ENCODE results near the gene SYMPK. TPM values are rescaled to one million over a fixed set of nuclear protein-coding genes. Genes with fewer than 3 reads are reported as not detected.

The SYMPK gene
- total RNA-seq, 1 donor from 2014 or later = 103 TPM

DNA sequence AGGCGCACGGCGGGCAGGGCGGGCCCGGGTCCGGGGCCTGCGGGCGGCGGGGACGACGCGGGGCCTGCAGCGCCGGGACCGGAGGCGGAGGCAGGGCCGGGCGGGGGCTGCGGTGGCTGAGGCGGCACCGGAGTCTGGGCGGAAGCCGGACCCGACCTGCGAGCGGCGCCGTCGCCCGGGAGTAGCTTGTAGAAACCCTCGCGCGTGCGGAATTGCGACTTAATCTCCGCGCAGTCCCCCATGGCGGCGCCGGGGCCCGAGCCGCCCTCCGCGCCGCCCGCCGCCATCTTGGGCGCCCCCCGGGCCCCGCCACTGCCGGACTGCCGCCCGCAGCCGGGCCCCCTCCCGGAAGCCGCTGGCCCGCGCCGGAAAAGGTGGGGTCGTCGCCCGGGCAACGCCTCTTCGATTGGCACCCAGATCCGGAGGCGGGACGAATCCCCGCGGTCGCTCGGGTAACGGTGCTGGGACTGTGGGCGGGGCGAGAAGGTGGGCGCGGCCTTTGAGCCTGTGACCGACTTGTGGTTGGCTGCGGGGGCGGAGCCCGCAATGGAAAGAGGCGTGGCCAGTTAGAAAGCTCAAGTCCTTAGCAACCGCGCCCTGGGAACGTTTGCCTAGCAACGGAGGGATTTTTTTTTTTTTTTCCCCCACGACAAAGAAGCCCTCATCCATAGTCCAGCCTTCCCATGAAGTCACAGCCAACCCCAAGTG is 70.3 kb downstream of the SYMPK start, which contains the start of gene DMWD:
TSS of gene DMWD (minus strand) at position 376 of the 708 bp plus-strand sequence. CDS start at position 287, 89 bp downstream.
- H3K9me3 ChIP-seq = no peaks in the 10 kb centered on the region
- no peaks in the 10 kb centered on the region for H3K27me3 ChIP-seq
- H3K4me1 ChIP-seq = peaks cover 0 to 10% of the 10 kb centered on the region in 2 donors
- TF ChIP-seq, protein P1, sequence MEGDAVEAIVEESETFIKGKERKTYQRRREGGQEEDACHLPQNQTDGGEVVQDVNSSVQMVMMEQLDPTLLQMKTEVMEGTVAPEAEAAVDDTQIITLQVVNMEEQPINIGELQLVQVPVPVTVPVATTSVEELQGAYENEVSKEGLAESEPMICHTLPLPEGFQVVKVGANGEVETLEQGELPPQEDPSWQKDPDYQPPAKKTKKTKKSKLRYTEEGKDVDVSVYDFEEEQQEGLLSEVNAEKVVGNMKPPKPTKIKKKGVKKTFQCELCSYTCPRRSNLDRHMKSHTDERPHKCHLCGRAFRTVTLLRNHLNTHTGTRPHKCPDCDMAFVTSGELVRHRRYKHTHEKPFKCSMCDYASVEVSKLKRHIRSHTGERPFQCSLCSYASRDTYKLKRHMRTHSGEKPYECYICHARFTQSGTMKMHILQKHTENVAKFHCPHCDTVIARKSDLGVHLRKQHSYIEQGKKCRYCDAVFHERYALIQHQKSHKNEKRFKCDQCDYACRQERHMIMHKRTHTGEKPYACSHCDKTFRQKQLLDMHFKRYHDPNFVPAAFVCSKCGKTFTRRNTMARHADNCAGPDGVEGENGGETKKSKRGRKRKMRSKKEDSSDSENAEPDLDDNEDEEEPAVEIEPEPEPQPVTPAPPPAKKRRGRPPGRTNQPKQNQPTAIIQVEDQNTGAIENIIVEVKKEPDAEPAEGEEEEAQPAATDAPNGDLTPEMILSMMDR (IDR thresholded peaks at IDR 0.05) = no peak
- DNase-seq (ENCODE audit: low spot score in 2 of 2) = peak; percentile 95 to 100
- peak within 1 kb of the TSS; percentile 60 to 74 for H3K27ac ChIP-seq
- H3K36me3 ChIP-seq = peaks cover 19 to 29% of the 10 kb centered on the region in 2 donors
- intact Hi-C loops (cut with DNase I) = loop anchor here (1.0 kb wide), 2 partner anchors 8 to 22 kb away; no protein-coding TSS in a partner anchor
- peak within 1 kb of the TSS; percentile 68 to 87 for H3K4me3 ChIP-seq

DNA sequence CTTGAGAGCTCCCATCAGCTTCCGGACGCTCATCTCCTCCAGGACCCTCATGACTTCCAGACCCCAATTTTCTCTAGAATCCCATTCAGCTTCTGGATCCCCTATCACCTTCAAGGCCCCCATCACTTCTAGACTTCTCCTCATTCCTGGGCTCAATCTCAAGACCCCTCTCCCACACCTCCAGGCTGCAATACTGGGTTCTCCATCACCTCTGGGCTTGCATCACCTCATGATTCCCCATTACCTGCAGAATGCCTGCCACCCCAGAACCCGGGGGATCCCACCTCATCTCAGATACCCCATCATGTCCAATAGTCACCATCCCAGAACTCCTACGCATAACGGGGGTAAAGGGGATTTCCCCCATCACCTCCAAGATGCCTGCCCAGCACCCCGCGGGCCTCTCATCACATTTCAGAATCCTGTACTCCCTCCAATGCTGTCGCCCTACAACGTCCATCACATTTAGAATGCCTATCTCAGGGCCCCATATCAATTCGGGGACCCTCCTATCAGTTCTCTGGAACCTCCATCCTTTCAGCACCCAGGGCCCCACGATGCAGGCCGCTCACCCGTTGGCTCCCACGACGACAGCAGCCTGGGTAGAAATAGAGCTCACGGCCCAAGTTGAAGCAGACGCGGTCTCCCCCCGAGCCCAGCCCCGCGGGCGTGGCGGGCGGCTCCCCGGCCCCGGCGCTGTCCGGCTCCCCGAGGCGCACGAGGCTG is 71.0 kb downstream of the SYMPK start:
- peaks cover 24 to 37% of the 10 kb centered on the region in 2 donors for H3K36me3 ChIP-seq
- intact Hi-C loops (cut with DNase I) = loop anchor here (1.0 kb wide), 2 partner anchors 8 to 22 kb away; no protein-coding TSS in a partner anchor
- TF ChIP-seq, protein P1 (IDR thresholded peaks at IDR 0.05) = no peak
- peaks cover 0 to 10% of the 10 kb centered on the region in 2 donors for H3K4me1 ChIP-seq
- no peaks in the 10 kb centered on the region for H3K27me3 ChIP-seq
- H3K4me3 ChIP-seq = peak overlapping the region; percentile 68 to 87
- H3K27ac ChIP-seq = peak overlapping the region; percentile 12 to 60
- no peak for DNase-seq (ENCODE audit: low spot score in 2 of 2)
- H3K9me3 ChIP-seq = no peaks in the 10 kb centered on the region

DNA sequence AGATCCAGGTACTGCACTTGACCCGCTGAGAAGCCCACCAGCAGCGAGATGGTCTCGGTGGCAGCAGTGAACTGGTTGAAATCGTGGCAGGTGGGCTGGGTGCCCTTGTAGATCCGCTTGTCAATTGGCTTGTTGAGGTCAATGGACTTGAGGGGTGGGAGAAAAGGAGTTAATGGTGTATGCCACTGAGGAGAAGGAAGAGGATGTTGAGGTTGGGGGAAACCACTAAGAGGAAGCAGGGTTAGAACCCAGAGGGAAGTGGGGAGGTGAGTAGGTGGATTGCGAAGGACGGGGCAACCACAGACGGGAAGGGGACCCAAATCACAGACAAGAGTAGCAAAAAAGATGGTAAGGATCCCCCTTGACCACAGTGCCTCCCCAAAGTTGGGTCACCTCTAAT is 72.0 kb downstream of the SYMPK start:
- H3K27ac ChIP-seq = peak overlapping the region in 1 of 2 donors; percentile 12
- H3K4me1 ChIP-seq = peaks cover 0 to 10% of the 10 kb centered on the region in 2 donors
- H3K36me3 ChIP-seq = peaks cover 33 to 46% of the 10 kb centered on the region in 2 donors
- H3K9me3 ChIP-seq = no peaks in the 10 kb centered on the region
- TF ChIP-seq, protein P1 (IDR thresholded peaks at IDR 0.05) = no peak
- intact Hi-C loops (cut with DNase I) = no loop called here
- DNase-seq (ENCODE audit: low spot score in 2 of 2) = no peak
- peak overlapping the region in 1 of 2 donors; percentile 87 for H3K4me3 ChIP-seq
- H3K27me3 ChIP-seq = no peaks in the 10 kb centered on the region

DNA sequence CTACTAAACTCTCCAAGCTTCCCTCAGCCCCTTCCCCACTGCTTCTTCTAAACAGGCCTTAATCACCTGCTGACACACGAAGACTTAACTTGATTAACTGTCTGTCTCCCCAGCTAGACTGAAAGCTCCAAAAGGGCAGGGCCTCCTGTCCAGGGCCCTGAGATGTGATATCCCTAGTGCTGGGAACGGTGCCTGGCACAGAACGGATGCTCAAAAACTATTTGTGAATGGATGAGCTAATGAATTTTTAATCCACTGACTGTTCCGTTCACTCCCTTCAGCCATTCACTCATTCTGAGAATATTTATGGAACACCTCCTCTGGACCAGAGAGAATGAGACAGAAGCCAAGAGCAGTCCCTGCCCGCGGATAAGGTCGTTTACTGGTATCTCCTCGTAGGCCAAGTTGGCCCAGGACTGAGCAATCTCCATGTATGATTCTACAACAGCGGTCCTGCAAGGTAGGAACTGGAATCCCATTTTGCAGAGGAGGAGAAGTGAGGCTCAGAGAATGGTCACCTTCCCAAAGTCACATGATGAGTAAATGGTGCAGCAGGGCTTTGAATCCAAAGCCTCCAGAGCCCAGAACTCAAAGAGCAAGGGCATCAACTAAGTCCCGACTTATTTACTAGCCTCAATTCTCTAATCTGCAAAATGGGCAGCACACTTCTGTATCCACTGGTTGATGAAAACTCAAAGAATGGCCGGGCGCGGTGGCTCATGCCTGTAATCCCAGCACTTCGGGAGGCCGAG is 73.7 kb downstream of the SYMPK start:
- intact Hi-C loops (cut with DNase I) = no loop called here
- peaks cover 39 to 57% of the 10 kb centered on the region in 2 donors for H3K36me3 ChIP-seq
- H3K4me1 ChIP-seq = peaks cover 0 to 27% of the 10 kb centered on the region in 2 donors

DNA sequence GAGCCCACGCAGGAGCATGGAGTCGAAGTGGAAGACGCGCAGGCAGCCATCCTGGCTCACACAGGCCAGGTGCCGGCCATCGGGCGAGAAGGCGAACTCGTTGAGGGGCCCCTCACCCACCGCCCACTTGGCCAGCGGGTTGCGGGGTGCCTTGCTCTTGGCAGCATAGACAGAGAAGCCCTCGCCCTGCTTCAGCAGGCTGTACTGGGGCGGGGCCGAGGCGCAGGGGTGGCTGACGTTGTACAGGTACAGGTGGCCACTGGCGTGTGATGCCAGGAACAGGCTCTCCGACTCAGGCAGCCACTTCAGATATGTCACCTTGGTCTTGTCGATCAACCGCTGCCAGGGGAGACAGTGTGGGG is 76.4 kb downstream of the SYMPK start:
- peaks cover 7 to 33% of the 10 kb centered on the region in 2 donors for H3K4me1 ChIP-seq
- peaks cover 39 to 57% of the 10 kb centered on the region in 2 donors for H3K36me3 ChIP-seq

More for the DNA sequence above, 73.7 kb downstream of the SYMPK start:
- Histone ChIP-seq H3K4me3 (no peak overlapping the region), H3K27me3 (no peaks in the 10 kb centered on the region), H3K27ac (no peak overlapping the region), H3K9me3 (no peaks in the 10 kb centered on the region)
- DNase-seq (ENCODE audit: low spot score in 2 of 2) = no peak
- TF ChIP-seq, protein P1 (IDR thresholded peaks at IDR 0.05) = no peak

More for the DNA sequence above, 76.4 kb downstream of the SYMPK start:
- TF ChIP-seq, protein P1 (IDR thresholded peaks at IDR 0.05) = no peak
- Histone ChIP-seq H3K27ac (peak overlapping the region; percentile 93 to 94), H3K4me3 (no peak overlapping the region), H3K27me3 (no peaks in the 10 kb centered on the region), H3K9me3 (no peaks in the 10 kb centered on the region)
- no peak for DNase-seq (ENCODE audit: low spot score in 2 of 2)
- intact Hi-C loops (cut with DNase I) = no loop called here
